GM23248 (cell line): Measurements from ENCODE around the gene LDLRAD4.

ENCODE experiments used
- EZH2 ChIP-seq: fragments of 200-600 bp; sonication (generic); IDR thresholded peaks from 2 replicates; pipeline ENCODE4 v1.6.1; 2018; ENCODE audit warnings: antibody characterized with exemption, mild to moderate bottlenecking; ENCODE audit not compliant: insufficient read depth, poor library complexity, severe bottlenecking
- EZH2phosphoT487 ChIP-seq: fragments of 200-600 bp; sonication (generic); IDR thresholded peaks from 2 replicates; pipeline ENCODE4 v1.6.1; 2018; ENCODE audit warnings: antibody characterized with exemption, moderate library complexity, mild to moderate bottlenecking, low read depth; ENCODE audit not compliant: insufficient read depth

- TF ChIP-seq EZH2phosphoT487 = no peak
- no peak for TF ChIP-seq EZH2
Observed at GRCh38 chr18:13621886-13622619, 403.5 kb downstream of the LDLRAD4 start.
